Activated CD8-positive, alpha-beta memory T cell treated with anti-CD3 and anti-CD28 coated beads, Interleukin-2, amount 50 U/mL, for 1 hour (primary cell): ENCODE measurements around the gene SKIC3.

Source experiments
- DNase-seq: peaks from one replicate; pipeline ENCODE4 v3.0.0-alpha.2; 2020; ENCODE audit errors: extremely low read depth

Gene SKIC3

GRCh38 chr5:95531491-95531890, 23.3 kb downstream of the SKIC3 start:
- no peak for DNase-seq

DNA sequence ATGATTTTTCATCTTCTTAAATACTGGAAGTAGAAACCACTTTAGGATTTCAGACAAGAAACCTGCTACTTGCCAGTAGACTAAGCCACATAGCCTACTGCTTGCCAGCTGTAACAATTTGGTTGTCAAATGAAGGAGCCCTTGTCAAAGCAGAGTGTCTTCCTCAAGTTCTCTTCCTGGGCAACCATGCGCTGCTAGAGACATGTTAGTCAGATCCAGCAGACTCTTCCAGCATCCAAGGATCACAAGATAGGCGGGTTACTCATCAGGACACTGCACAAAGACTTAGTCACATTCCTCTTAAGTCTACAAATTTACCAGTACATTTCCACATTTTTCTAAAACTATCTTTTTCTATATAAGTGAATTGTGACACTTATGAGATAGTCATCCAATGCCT, 24.4 kb downstream of the SKIC3 start:
- no peak for DNase-seq

DNA sequence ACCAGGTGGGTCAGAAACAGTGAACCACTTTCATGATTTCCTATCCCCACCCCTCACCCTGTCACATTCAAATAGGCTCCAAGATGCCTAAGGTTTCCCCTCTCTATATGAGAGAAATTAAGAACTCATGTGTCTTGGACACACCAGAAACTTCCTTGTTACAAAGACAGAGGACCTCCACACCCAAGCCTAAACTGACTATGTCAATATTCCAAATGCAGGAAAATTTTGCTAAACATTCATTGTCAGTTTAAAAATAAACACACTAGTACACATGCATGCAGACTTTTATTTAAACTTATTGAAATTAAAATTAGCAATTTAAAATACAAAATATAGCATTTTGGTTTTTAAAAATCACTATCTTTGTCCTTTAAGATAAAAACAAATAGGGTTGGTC, 26.2 kb downstream of the SKIC3 start:
- DNase-seq = no peak

DNA sequence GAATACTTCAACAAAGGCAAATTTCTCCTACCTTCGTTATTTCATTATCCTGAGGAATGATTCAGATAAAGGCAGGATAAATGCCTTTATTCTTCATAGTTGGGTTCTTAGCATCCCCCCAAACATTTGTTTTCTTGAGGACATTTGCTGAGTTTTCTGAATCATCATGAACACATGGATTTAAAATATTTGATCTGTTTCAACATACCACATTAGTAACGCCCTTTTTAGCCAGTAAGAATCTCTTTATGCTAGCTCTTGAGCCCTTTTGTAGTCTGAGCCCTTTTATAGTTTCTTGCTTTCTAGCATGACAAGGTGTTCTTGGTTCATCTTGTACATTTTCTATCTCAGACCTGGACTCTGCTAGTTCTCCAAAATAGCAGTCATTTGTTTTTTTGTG, 27.9 kb downstream of the SKIC3 start:
- no peak for DNase-seq

GRCh38 chr5:95524423-95524822, 30.4 kb downstream of the SKIC3 start:
- no peak for DNase-seq

- DNase-seq = no peak
Observed at GRCh38 chr5:95520206-95520605, 34.6 kb downstream of the SKIC3 start.

DNA sequence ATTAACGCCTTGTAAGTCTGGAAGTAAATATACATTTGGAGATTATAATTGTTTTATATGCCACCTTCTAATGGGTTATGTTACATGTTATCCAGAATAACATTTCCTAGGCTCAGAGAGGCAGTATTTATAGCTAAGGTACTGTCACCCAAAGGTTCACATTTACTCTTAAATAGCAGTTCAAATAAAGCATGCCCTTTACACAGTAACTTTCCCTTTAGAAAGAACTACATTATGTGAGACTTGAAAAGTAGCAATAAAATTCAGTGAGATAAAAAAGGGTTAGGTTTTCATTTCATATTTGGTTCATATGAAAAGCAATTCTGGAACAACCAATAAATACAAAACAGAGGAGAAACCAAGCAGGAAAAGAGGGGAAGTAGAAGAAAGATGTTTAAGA, 35.1 kb downstream of the SKIC3 start:
- no peak for DNase-seq

GRCh38 chr5:95519151-95519550, 35.6 kb downstream of the SKIC3 start:
- no peak for DNase-seq

DNA sequence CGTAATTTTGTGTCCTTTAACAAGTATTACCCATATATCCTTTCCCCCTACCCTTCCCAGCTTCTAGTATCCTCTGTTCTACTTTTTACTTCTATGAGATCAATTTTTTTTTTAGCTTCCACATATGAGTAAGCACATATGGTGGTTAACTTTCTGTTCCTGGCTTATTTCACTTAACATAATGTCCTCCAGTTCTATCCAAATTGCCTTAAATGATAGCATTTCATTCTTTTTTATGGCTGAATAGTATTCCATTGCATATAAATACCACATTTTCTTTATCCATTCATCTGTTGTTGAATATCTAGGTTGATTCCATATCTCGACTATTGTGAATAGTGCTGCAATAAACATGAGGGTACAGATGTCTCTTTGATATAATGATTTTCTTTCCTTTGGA, 36.4 kb downstream of the SKIC3 start:
- no peak for DNase-seq

DNA sequence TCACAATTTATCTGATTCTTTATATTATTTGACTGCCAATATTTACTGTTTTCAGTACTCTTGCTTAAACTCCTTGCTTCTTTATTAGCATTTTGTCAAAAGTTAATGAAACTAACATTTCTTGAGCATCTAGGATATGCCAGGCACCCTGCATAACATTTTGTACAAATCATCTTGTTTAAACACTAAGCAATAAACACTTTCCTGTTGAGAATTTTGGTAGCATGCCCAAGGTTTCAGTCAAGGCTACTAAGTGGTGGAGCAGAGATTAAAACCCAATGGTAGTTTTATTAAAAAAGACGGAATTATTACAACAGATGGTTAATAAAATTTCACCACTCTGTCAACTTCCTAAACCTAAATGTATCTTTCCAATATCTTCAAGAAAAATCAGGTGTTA, 43.2 kb downstream of the SKIC3 start:
- no peak for DNase-seq

- no peak for DNase-seq
Observed at GRCh38 chr5:95508550-95508949, 46.2 kb downstream of the SKIC3 start.
